ENCODE data around the gene PSMB2.

GRCh38 chr1:35666216-35666615 is 24.9 kb upstream of the PSMB2 start:
- TF ChIP-seq, protein P1, sequence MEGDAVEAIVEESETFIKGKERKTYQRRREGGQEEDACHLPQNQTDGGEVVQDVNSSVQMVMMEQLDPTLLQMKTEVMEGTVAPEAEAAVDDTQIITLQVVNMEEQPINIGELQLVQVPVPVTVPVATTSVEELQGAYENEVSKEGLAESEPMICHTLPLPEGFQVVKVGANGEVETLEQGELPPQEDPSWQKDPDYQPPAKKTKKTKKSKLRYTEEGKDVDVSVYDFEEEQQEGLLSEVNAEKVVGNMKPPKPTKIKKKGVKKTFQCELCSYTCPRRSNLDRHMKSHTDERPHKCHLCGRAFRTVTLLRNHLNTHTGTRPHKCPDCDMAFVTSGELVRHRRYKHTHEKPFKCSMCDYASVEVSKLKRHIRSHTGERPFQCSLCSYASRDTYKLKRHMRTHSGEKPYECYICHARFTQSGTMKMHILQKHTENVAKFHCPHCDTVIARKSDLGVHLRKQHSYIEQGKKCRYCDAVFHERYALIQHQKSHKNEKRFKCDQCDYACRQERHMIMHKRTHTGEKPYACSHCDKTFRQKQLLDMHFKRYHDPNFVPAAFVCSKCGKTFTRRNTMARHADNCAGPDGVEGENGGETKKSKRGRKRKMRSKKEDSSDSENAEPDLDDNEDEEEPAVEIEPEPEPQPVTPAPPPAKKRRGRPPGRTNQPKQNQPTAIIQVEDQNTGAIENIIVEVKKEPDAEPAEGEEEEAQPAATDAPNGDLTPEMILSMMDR (IDR thresholded peaks at IDR 0.05; ENCODE audit: insufficient read depth, low read length), result no peak
- TF ChIP-seq POLR2AphosphoS5 (IDR thresholded peaks at IDR 0.05; ENCODE audit: low read depth) (no peak), REST (IDR thresholded peaks at IDR 0.05; ENCODE audit: insufficient replicate concordance, low read depth) (no peak), SPI1 (IDR thresholded peaks at IDR 0.05; ENCODE audit: borderline replicate concordance, low read depth) (no peak), GABPA (IDR thresholded peaks at IDR 0.05; ENCODE audit: low read depth) (no peak)

Data from HL-60 (cell line).